Measurements from ENCODE around the gene NUMB. TPM values are rescaled to one million over a fixed set of nuclear protein-coding genes. Genes with fewer than 3 reads are reported as not detected.
"Not testable (repeated sequence)": the region's sequence is repeated elsewhere in the genome, so short reads cannot be mapped to it uniquely, and the experiment has no call there.

Gene NUMB
- total RNA-seq, 1 donor from 2014 or later, result 72.7 TPM

DNA sequence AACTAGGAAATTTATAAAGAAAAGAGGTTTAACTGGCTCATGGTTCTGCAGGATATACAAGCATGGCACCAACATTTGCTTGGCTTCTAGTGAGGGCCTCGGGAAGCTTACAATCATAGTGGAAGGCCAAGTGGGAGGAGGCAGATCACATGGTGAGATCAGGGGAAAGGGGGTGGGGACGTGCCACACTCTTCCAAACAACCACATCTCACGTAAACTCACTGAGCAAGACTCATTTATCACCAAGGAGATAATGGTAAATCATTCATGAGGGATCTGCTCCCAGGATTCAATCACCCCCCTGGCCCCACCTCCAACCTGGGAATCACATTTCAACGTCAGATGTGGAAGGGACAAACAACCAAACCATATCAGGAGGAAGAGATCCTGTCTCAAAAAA lies 35.8 kb downstream of the NUMB start:
- Mint-ChIP-seq H3K4me1 (ENCODE audit: unreplicated experiment) (peaks cover 65% of the 10 kb centered on the region), H3K9me3 (ENCODE audit: unreplicated experiment) (no peaks in the 10 kb centered on the region), H3K27ac (ENCODE audit: unreplicated experiment) (peak overlapping the region; percentile 25), H3K4me3 (ENCODE audit: unreplicated experiment) (no peak overlapping the region), H3K27me3 (ENCODE audit: unreplicated experiment) (no peaks in the 10 kb centered on the region), H3K36me3 (ENCODE audit: unreplicated experiment) (peaks cover 7% of the 10 kb centered on the region)
- TF ChIP-seq CTCF (IDR thresholded peaks at IDR 0.05), result no peak
- DNase-seq (ENCODE audit: extremely low spot score, unreplicated experiment), result no peak

DNA sequence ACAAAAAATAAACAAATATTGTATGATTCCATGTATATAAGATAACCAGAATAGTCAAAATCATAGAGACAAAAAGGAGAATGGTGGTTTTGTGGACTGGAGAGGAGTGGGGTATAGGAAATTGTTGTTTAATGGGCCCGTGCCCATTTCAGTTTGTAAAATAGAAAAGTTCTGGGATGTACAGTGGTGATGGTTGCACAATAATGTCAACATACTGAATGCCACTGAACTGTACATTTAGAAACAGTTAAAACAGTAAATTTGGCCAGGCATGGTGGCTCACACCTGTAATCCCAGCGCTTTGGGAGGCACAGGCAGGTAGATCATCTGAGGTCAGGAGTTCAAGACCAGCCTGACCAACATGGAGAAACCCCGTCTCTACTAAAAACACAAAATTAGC lies 40.1 kb downstream of the NUMB start:
- Mint-ChIP-seq H3K9me3 (ENCODE audit: unreplicated experiment) (no peaks in the 10 kb centered on the region), H3K36me3 (ENCODE audit: unreplicated experiment) (peaks cover 13% of the 10 kb centered on the region), H3K27me3 (ENCODE audit: unreplicated experiment) (no peaks in the 10 kb centered on the region), H3K4me3 (ENCODE audit: unreplicated experiment) (no peak overlapping the region), H3K27ac (ENCODE audit: unreplicated experiment) (no peak overlapping the region), H3K4me1 (ENCODE audit: unreplicated experiment) (peaks cover 39% of the 10 kb centered on the region)
- TF ChIP-seq CTCF (IDR thresholded peaks at IDR 0.05), result no peak
- DNase-seq (ENCODE audit: extremely low spot score, unreplicated experiment), result no peak

DNA sequence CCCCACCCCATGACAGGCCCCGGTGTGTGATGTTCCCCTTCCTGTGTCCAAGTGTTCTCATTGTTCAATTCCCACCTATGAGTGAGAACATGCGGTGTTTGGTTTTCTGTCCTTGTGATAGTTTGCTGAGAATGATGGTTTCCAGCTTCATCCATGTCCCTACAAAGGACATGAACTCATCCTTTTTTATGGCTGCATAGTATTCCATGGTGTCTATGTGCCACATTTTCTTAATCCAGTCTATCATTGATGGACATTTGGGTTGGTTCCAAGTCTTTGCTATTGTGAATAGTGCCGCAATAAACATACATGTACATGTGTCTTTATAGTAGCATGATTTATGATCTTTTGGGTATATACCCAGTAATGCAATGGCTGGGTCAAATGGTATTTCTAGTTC lies 52.1 kb downstream of the NUMB start:
- H3K4me3 Mint-ChIP-seq (ENCODE audit: unreplicated experiment); H3K4me1 Mint-ChIP-seq (ENCODE audit: unreplicated experiment); H3K27ac Mint-ChIP-seq (ENCODE audit: unreplicated experiment); H3K9me3 Mint-ChIP-seq (ENCODE audit: unreplicated experiment); DNase-seq (ENCODE audit: extremely low spot score, unreplicated experiment); H3K27me3 Mint-ChIP-seq (ENCODE audit: unreplicated experiment): not testable (repeated sequence)
- H3K36me3 Mint-ChIP-seq (ENCODE audit: unreplicated experiment), result peaks cover 19% of the 10 kb centered on the region

- Mint-ChIP-seq H3K4me3 (ENCODE audit: unreplicated experiment) (no peak overlapping the region), H3K36me3 (ENCODE audit: unreplicated experiment) (peaks cover 5% of the 10 kb centered on the region), H3K4me1 (ENCODE audit: unreplicated experiment) (peaks cover 3% of the 10 kb centered on the region), H3K9me3 (ENCODE audit: unreplicated experiment) (no peaks in the 10 kb centered on the region), H3K27ac (ENCODE audit: unreplicated experiment) (no peak overlapping the region), H3K27me3 (ENCODE audit: unreplicated experiment) (no peaks in the 10 kb centered on the region)
- no peak for DNase-seq (ENCODE audit: extremely low spot score, unreplicated experiment)
- no peak for TF ChIP-seq CTCF (IDR thresholded peaks at IDR 0.05)
Measured at GRCh38 chr14:73403181-73403752, 55.1 kb downstream of the NUMB start.

DNA sequence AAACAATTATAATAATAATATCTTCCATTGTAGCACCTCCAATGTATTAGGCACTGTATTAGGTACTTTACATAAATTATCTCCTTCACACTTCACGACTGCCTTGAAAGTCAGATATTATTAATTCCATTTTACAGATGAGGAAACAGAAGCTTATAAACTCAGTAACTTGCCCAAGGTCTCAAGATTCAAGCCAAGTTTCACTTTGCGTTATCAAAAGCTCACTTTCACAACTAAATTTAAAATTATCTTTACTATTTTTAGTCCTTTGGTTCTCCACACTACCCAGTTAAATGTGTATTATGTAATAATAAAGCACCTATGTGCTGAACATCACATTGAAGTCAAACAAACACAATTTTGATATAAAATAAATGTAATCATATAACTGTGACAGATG lies 55.8 kb downstream of the NUMB start:
- no peak for DNase-seq (ENCODE audit: extremely low spot score, unreplicated experiment)
- H3K4me3 Mint-ChIP-seq (ENCODE audit: unreplicated experiment), result no peak overlapping the region
- no peak for TF ChIP-seq CTCF (IDR thresholded peaks at IDR 0.05)
- no peaks in the 10 kb centered on the region for H3K27me3 Mint-ChIP-seq (ENCODE audit: unreplicated experiment)
- peaks cover 5% of the 10 kb centered on the region for H3K36me3 Mint-ChIP-seq (ENCODE audit: unreplicated experiment)
- H3K9me3 Mint-ChIP-seq (ENCODE audit: unreplicated experiment), result no peaks in the 10 kb centered on the region
- no peak overlapping the region for H3K27ac Mint-ChIP-seq (ENCODE audit: unreplicated experiment)
- H3K4me1 Mint-ChIP-seq (ENCODE audit: unreplicated experiment), result peaks cover 7% of the 10 kb centered on the region

DNA sequence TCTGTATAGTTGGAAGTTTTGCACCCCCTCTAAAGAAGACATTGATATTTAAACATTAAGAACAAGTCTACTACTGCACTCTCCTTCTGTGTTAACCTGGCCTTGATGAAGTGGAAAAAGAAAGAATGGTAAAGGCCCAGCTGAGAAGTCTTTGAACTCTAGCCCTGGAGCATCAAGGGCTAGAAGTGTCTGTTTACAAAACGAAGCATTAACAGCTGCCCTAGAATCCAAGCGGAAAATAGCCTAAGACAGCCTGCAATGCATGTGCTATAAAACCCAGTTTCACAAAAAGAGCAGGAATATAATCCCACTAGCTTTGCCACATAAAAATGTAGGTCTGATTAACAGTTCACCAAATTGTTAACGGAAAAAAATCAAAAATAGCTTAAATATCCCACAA lies 60.5 kb downstream of the NUMB start:
- Mint-ChIP-seq H3K4me3 (ENCODE audit: unreplicated experiment) (no peak overlapping the region), H3K9me3 (ENCODE audit: unreplicated experiment) (no peaks in the 10 kb centered on the region), H3K27ac (ENCODE audit: unreplicated experiment) (peak overlapping the region; percentile 15), H3K36me3 (ENCODE audit: unreplicated experiment) (no peaks in the 10 kb centered on the region), H3K27me3 (ENCODE audit: unreplicated experiment) (no peaks in the 10 kb centered on the region), H3K4me1 (ENCODE audit: unreplicated experiment) (peaks cover 13% of the 10 kb centered on the region)
- TF ChIP-seq CTCF (IDR thresholded peaks at IDR 0.05), result no peak
- DNase-seq (ENCODE audit: extremely low spot score, unreplicated experiment), result no peak

Data from osteocyte (in vitro differentiated cells).